IMR-90 (cell line): ENCODE results near the gene ATP11A. TPM values are rescaled to one million over a fixed set of nuclear protein-coding genes. Genes with fewer than 3 reads are reported as not detected.

ENCODE experiments used
- ATAC-seq: fragments of 200-7000 bp; cut with Tn5 transposase; 2 replicates; pipeline ENCODE4 v1.9.1; 2020; ENCODE audit warnings: low read depth, mild to moderate bottlenecking, moderate library complexity
- BruUV-seq: library from RNA; stranded (reverse); fragments of 400-500 nt; replicated peaks from 2 replicates; lab custom pipeline; 2021; lab: Mats Ljungman, UMichigan
- CTCF ChIA-PET: fragments of 300-600 bp; formaldehyde crosslinking; extraction: SDS; loops from one replicate; lab custom pipeline; 2021; ENCODE audit warnings: antibody characterized with exemption; lab: Yijun Ruan, JAX
- POLR2A ChIA-PET: fragments of 300-600 bp; sonication (Branson Sonifier 250); formaldehyde crosslinking; loops from one replicate; lab custom pipeline; 2022; ENCODE audit warnings: antibody characterized with exemption; ENCODE audit not compliant: unreplicated experiment; lab: Charles Lee
- DNase-seq: peaks from one replicate; pipeline ENCODE4 v3.0.0; 2013
- H2AFZ ChIP-seq: replicated peaks from 2 replicates; pipeline ENCODE3; 2013; ENCODE audit warnings: low read length, mild to moderate bottlenecking; ENCODE audit not compliant: poor library complexity
- H2AK5ac ChIP-seq: 2 replicates; pipeline ENCODE4 v1.6.1; 2013; ENCODE audit warnings: low read depth, low read length, inconsistent platforms
- H2AK9ac ChIP-seq: replicated peaks from 2 replicates; pipeline ENCODE3; 2013; ENCODE audit warnings: mild to moderate bottlenecking, low read depth, low read length, moderate library complexity; ENCODE audit not compliant: poor library complexity
- H2BK120ac ChIP-seq: 2 replicates; pipeline ENCODE4 v1.6.1; 2013; ENCODE audit warnings: low read depth, low read length, inconsistent platforms
- H2BK15ac ChIP-seq: 3 replicates; pipeline ENCODE4 v1.6.1; 2013; ENCODE audit warnings: low read depth, low read length, inconsistent platforms
- H2BK20ac ChIP-seq: 2 replicates; pipeline ENCODE4 v1.6.1; 2013; ENCODE audit warnings: low read depth, mild to moderate bottlenecking, inconsistent platforms, low read length, moderate library complexity
- H2BK5ac ChIP-seq: 2 replicates; pipeline ENCODE4 v1.6.1; 2013; ENCODE audit warnings: mild to moderate bottlenecking, low read depth, low read length, inconsistent platforms; ENCODE audit not compliant: poor library complexity, severe bottlenecking
- H3K14ac ChIP-seq: replicated peaks from 2 replicates; pipeline ENCODE4 v1.6.1; 2013; ENCODE audit warnings: low read depth, low read length, inconsistent platforms
- H3K18ac ChIP-seq: 2 replicates; pipeline ENCODE4 v1.6.1; 2013; ENCODE audit warnings: low read depth, low read length, control low read depth
- H3K23ac ChIP-seq: 2 replicates; pipeline ENCODE4 v1.6.1; 2013; ENCODE audit warnings: low read depth, low read length, inconsistent platforms
- H3K27ac ChIP-seq: 2 replicates; pipeline ENCODE4 v1.5.1; 2013; ENCODE audit warnings: mild to moderate bottlenecking, control low read depth, low read length; ENCODE audit not compliant: insufficient read depth
- H3K27me3 ChIP-seq: 2 replicates; pipeline ENCODE4 v1.6.1; 2013; ENCODE audit warnings: low read length; ENCODE audit not compliant: control insufficient read depth, insufficient read depth
- H3K36me3 ChIP-seq: 2 replicates; pipeline ENCODE4 v1.6.1; 2013; ENCODE audit warnings: low read length, mixed read lengths; ENCODE audit not compliant: control insufficient read depth, insufficient read depth
- H3K4ac ChIP-seq: 2 replicates; pipeline ENCODE4 v1.6.1; 2013; ENCODE audit warnings: low read depth, low read length, inconsistent platforms
- H3K4me1 ChIP-seq: 2 replicates; pipeline ENCODE4 v1.6.1; 2013; ENCODE audit warnings: low read length, mixed read lengths; ENCODE audit not compliant: control insufficient read depth, insufficient read depth
- H3K4me2 ChIP-seq: 2 replicates; pipeline ENCODE4 v1.6.1; 2013; ENCODE audit warnings: low read depth, mild to moderate bottlenecking, control low read depth, low read length, moderate library complexity
- H3K4me3 ChIP-seq: 2 replicates; pipeline ENCODE4 v1.5.1; 2013; ENCODE audit warnings: low read depth, mild to moderate bottlenecking, control low read depth, low read length, moderate library complexity; ENCODE audit not compliant: insufficient read depth
- H3K56ac ChIP-seq: 2 replicates; pipeline ENCODE4 v1.6.1; 2013; ENCODE audit warnings: low read length, inconsistent platforms; ENCODE audit not compliant: insufficient read depth; ENCODE audit errors: extremely low read depth
- H3K79me1 ChIP-seq, 2 experiments: 2 replicates each; pipeline ENCODE4 v1.6.1; 2013; ENCODE audit warnings: low read length in 2 of 2, inconsistent platforms in 1 of 2, low read depth in 1 of 2
- H3K9ac ChIP-seq: 2 replicates; pipeline ENCODE4 v1.6.1; 2013; ENCODE audit warnings: low read depth, low read length, control low read depth
- H3K9me1 ChIP-seq: 2 replicates; pipeline ENCODE4 v1.6.1; 2013; ENCODE audit warnings: low read length, inconsistent platforms; ENCODE audit not compliant: insufficient read depth
- H3K9me3 ChIP-seq: 2 replicates; pipeline ENCODE4 v1.6.1; 2013; ENCODE audit warnings: low read length; ENCODE audit not compliant: control insufficient read depth, insufficient read depth
- H4K20me1 ChIP-seq: 2 replicates; pipeline ENCODE4 v1.6.1; 2013; ENCODE audit warnings: low read length, inconsistent platforms; ENCODE audit not compliant: insufficient read depth
- H4K5ac ChIP-seq: 2 replicates; pipeline ENCODE4 v1.6.1; 2013; ENCODE audit warnings: mild to moderate bottlenecking, low read depth, low read length, control low read depth
- H4K8ac ChIP-seq, 2 experiments: 2 replicates each; pipeline ENCODE4 v1.6.1; 2013; ENCODE audit warnings: low read depth in 2 of 2, low read length in 2 of 2, control low read depth in 1 of 2, inconsistent platforms in 1 of 2
- H4K91ac ChIP-seq: 2 replicates; pipeline ENCODE4 v1.6.1; 2013; ENCODE audit warnings: low read depth, low read length, inconsistent platforms; ENCODE audit not compliant: insufficient read depth
- CEBPB ChIP-seq: IDR thresholded peaks from 2 replicates; pipeline ENCODE4 v1.6.1; 2012; ENCODE audit warnings: low read depth, low read length, improper control_type of control experiment
- MAFK ChIP-seq: IDR thresholded peaks from 2 replicates; pipeline ENCODE4 v1.6.1; 2012; ENCODE audit warnings: low read depth, low read length, improper control_type of control experiment
- NFE2L2 ChIP-seq: fragments of 150-350 bp; IDR thresholded peaks from 2 replicates; pipeline ENCODE4 v1.6.1; 2016; ENCODE audit warnings: low read depth, mild to moderate bottlenecking, low read length
- POLR2A ChIP-seq: IDR thresholded peaks from 2 replicates; pipeline ENCODE4 v1.6.1; 2012; ENCODE audit warnings: mild to moderate bottlenecking, low read depth, low read length
- RCOR1 ChIP-seq: IDR thresholded peaks from 2 replicates; pipeline ENCODE4 v1.6.1; 2012; ENCODE audit warnings: mild to moderate bottlenecking, low read length, improper control_type of control experiment; ENCODE audit not compliant: insufficient replicate concordance
- SMC3 ChIP-seq: fragments of 150-350 bp; IDR thresholded peaks from 2 replicates; pipeline ENCODE4 v1.6.1; 2016; ENCODE audit warnings: low read depth, mild to moderate bottlenecking, antibody characterized with exemption, low read length, moderate library complexity
- USF2 ChIP-seq: fragments of 150-350 bp; IDR thresholded peaks from 2 replicates; pipeline ENCODE4 v1.6.1; 2017; ENCODE audit warnings: mild to moderate bottlenecking, antibody characterized with exemption, low read length, low read depth
- WGBS, 2 experiments: methylation state at CpG; one replicate each; pipeline versions ENCODE4 v1.1.5 to v1.1.7; 2013; ENCODE audit warnings: missing lambda C conversion rate in 2 of 2; ENCODE audit not compliant: insufficient read length in 1 of 2; ENCODE audit errors: extremely low coverage in 2 of 2; 5-methylcytosine and 5-hydroxymethylcytosine counted together
- dilution Hi-C: fragments of 300-500 bp; cut with HindIII; formaldehyde crosslinking; loops from one replicate; pipeline ENCODE4 v1.14.3; 2018; ENCODE audit warnings: low sequenced_read_pairs; ENCODE audit not compliant: unreplicated experiment
- in situ Hi-C: fragments of 300-500 bp; cut with MboI; formaldehyde crosslinking; loops from 3 replicates; pipeline ENCODE4 v1.14.3; 2019; ENCODE audit warnings: low sequenced_read_pairs, inconsistent platforms, mixed read lengths
- intact Hi-C: fragments of 100-400 bp; cut with micrococcal nuclease; formaldehyde crosslinking; loops from 2 replicates; pipeline ENCODE4 v1.10.0; 2022
- polyA plus RNA-seq, 3 experiments: library from polyadenylated mRNA; depleted of rRNA; stranded (reverse); fragments of >200 nt; gene quantifications; 2 replicates each; pipeline ENCODE4 v1.2.3, GENCODE V29; 2012; ENCODE audit warnings: low replicate concordance in 1 of 3
- total RNA-seq: library from RNA; depleted of rRNA; stranded (reverse); fragments of >200 nt; gene quantifications from 2 replicates; pipeline ENCODE4 v1.2.3, GENCODE V29; 2012

ATP11A gene
- total and polyA plus RNA-seq, 2 of the 4 experiments (the other 2 are of a cell fraction), result 8.4 to 12.0 TPM

DNA sequence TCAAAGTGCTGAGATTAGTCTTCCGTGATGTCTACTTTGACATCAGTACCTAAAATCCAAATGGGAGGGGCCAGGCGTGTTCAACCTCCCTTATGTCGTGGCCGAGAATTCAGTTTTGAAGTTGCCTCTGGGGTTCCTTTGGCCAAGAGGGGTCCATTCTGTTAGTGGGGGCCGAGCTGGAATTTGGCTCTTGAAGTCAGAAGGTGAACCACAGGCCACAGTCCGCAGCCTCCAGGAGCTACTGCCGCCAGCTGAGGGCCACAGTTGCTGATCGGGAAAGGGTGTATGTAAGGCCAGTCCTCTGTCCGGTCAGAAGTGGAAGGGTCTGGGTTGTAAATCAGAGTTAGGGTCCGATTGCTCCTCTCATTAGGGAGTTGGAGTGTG, 31.0 kb downstream of the ATP11A start:
- Histone ChIP-seq H3K9me1 (peaks cover 18% of the 10 kb centered on the region), H3K4me1 (peaks cover 25% of the 10 kb centered on the region), H3K14ac (no peak overlapping the region), H3K79me1 (peaks cover 21 to 41% of the 10 kb centered on the region in 2 experiments), H2AK9ac (peak overlapping the region; percentile 16), H4K8ac (no peak overlapping the region; a peak in 1 of 4 replicates), H4K20me1 (peaks cover 5% of the 10 kb centered on the region; the same call in 1 of the 2 replicates), H2AFZ (no peak overlapping the region), H3K4me3 (no peak overlapping the region), H3K56ac (no peak overlapping the region), H2BK15ac (peak overlapping the region; percentile 86; the same call in 1 of the 3 replicates), H2BK20ac (no peak overlapping the region; the same call in 1 of the 2 replicates), H3K9ac (no peak overlapping the region), H4K91ac (0 out of 2 replicates have a peak overlapping the region, but pooled peaks have one; percentile 32), H2AK5ac (0 out of 2 replicates have a peak overlapping the region, but pooled peaks have one; percentile 30), H2BK5ac (no peak overlapping the region), H3K27ac (no peak overlapping the region), H4K5ac (no peak overlapping the region), H3K36me3 (no peaks in the 10 kb centered on the region), H3K4ac (peak overlapping the region; percentile 32; the same call in 1 of the 2 replicates), H3K18ac (no peak overlapping the region), H3K9me3 (no peaks in the 10 kb centered on the region), H3K27me3 (no peaks in the 10 kb centered on the region), H3K4me2 (no peak overlapping the region), H3K23ac (no peak overlapping the region), H2BK120ac (no peak overlapping the region; the same call in 1 of the 2 replicates)
- ChIA-PET POLR2A (no interaction called here), CTCF (no interaction called here)
- 100% methylated on average over 2 of the region's 10 CpGs; no CpG with 5 or more reads in 1 of the 2 experiments for WGBS, 2 experiments
- in situ Hi-C loops, result no loop called here
- ATAC-seq (no peak), DNase-seq (no peak)
- no TSS peak for BruUV-seq
- dilution Hi-C loops, result no loop called here
- intact Hi-C loops, result no loop called here
- TF ChIP-seq SMC3 (no peak), USF2 (no peak), MAFK (no peak), RCOR1 (no peak), CEBPB (no peak), POLR2A (no peak), NFE2L2 (no peak)
